Stimulated activated CD8-positive, alpha-beta memory T cell treated with anti-CD3 and anti-CD28 coated beads, Interleukin-4, amount 100 ng/mL, for 1 hour (primary cell): ENCODE measurements around the gene TSPAN18.

Experiments
- DNase-seq, 2 donors: peaks; one replicate each; pipeline ENCODE4 v3.0.0-alpha.2; 2020; ENCODE audit warnings: low read depth in 2 of 2, low spot score in 1 of 2

The TSPAN18 gene

DNA sequence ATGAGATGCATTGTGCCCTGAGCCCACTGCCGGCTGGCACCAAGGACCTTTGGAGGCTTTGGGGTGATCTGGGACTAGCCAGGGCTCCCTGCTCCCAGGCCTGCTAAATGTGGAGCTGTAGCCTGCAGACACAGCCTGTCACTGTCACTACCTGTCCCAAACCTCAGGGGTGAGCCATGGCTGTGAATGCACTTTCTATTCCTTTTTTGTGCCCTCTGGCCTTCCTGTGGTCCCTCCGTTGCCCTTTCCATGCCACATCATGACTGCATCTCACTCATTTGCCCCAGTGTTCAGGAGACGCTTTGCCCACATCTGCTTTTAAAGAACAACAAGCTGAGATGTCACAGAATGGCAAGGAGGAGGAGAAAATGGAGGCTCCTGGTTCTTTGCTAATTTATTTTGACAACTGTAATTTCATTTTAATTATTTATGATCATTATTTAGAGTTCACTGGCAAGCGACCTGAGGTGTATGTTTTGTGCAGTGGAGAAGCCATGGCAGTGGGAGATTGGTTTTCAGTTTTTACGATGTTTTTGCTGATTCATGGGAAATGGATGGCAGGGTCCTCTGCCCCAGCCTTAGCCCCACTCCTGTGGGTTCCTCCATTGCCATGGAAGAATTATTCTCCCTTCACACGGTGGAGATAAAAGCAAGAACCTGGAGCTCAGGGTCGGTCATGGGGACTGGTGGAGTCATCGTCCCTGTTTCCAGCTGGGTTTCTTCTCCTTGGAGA is 69.2 kb downstream of the TSPAN18 start:
- DNase-seq = no peak

DNA sequence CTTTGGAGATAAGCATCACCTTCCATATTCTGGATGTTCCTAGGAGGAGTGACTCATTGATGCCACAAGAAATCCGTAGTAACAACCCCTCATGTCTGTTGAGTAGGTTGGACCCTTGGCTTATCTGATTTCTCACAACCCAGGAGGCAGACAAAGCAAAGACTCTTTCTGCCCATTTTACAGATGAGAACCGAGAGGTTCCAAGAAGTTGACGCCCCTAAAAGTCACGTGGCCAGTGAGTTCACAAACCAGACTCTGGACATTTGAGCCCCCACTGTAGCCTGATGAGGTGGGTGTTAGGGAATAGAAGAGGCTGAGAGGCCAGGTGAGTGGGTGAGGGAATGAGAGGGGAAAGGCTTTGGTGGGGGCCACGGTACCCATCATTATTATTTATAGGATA is 70.3 kb downstream of the TSPAN18 start:
- DNase-seq = no peak

DNA sequence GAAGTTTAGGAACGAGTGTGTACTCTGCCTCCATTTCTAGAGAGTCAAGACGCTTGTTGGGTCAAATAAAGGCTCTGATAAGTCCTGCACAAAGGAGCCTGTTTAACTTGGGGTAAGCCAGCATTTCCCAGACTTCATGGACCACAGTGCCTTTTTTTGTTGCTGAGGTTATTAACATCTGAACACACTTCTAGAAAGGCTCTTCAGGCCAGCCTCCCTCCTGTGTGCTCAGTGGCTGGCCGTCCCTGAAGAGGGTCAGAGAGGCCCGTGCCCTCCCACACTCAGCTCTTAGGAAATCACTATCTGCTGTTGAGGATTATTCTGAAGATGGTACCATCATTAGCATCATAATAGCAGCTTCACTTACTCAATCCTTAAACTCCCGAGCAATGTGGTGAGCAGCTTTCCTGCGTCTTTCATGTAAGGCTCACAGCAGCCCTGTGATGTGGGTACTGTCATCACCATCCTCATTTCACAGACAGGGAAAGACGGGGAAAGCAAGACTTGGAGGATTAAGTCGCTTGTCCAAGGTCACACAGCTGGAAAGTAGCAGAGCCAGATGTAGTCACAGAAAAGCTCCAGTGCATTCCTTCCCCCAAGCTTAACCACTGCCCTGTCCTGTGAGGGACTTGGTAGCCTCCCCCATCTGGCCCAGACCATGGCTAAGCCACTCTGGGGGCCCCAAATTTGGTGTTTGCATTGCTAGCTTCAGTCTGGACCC is 71.3 kb downstream of the TSPAN18 start:
- no peak for DNase-seq

DNA sequence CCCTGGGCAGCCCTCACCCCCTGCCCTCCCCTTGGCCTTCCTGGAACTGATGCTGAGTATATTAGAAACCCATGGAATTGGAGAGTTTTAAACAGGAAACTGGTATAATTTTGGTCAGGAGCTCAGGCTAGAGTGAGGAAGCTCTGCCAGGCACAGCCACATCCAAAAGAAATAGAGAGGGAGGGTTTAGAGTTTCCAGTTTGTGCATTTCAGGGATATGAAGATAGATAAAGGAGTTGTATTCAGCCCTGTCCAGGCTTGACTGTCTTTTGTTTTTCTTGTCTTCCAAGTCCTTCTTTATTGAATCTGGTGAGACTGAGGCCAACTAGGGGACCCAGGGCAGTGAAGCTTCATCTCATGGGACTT is 71.8 kb downstream of the TSPAN18 start:
- no peak for DNase-seq

DNA sequence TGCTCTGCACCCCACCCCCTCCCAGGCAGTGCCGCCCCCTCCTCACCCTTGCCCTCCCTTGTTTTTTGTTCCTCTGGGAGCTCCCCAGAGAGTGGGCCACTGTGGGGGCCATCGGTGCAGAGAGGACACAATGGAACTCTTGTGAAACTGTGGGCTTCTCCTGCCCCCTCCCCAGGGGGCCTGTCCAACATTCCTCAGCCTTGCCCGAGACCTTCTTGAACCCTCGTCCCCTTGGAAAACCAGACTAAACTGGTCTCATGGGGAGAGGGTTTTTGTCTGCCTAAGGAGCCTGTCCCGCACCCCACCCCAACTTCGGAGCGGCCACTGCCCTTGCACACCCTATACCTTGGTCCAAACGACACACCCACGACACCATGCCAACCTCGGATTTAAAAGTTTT is 72.2 kb downstream of the TSPAN18 start:
- no peak for DNase-seq

DNA sequence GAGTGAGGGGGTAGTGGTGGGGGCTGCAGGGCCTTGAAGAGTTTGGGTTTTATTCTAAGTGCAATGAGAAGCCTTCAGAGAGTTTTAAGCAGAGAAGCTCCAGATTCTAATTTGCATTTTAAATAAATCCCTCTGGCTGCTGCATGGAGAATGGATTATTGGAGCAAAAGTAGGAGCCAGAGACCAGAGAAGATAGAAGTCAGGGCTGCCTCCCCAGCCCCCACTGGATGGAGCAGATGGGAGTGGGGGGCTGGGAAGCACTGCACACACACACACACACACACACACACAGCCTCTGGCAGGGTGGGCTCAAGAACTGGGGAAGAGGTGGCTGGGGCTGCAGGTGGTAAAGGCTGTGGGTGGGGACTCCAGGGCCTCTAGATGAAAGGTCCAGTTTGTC is 75.6 kb downstream of the TSPAN18 start:
- no peak for DNase-seq

- no peak for DNase-seq
These were observed 76.2 kb downstream of the TSPAN18 start for GRCh38 chr11:44803009-44803408.

- no peak for DNase-seq
These were observed 78.0 kb downstream of the TSPAN18 start for GRCh38 chr11:44804449-44805437.

DNA sequence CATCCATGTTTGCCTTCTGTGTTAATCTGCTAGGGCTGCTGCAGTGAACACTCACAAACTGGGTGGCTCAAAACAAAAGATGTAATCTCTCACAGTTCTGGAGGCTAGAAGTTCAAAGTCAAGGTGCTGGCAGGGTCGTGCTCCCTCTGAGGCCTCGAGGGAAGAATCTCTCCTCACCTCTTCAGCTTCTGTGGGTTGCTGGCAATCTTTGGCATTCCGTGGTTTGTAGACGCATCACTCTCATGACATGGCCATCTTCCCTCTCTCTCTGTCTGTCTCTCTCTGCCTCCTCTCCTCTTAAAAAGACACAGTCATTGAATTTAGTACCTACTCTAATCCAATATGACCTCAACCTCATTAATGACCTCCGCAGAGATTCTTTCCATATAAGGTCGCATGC is 78.8 kb downstream of the TSPAN18 start:
- DNase-seq = no peak

GRCh38 chr11:44808053-44808753 is 81.4 kb downstream of the TSPAN18 start:
- DNase-seq = no peak

GRCh38 chr11:44809283-44809682 is 82.5 kb downstream of the TSPAN18 start:
- no peak for DNase-seq

DNA sequence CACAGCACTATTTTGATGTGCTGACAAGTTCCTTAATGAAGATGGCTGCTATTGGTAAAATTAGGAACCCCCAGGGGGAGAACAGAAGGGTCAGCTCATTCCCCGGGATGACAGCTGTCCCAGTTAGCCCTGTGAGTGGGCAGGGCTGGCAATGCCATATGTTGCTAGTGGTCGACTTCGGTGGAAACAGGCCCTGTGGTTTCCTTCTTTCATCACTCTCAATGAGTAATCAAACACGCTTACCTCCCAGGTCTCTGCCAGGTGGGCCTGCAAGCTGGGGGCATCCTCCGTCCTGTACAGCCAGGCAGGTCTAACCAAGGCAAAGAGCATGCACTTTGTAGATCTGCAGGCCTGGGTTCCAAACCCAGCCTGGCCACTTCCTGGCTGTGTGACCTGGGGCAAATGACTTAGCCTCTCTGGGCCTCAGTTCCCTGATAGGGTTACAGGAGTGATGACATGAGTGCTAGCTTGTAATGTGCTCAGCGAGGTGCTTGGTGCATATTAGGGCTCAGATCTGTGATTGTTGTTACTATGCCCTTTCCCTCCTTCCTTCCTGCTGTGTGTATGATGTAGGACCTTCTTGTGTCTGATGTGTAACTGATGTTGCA is 85.2 kb downstream of the TSPAN18 start:
- no peak for DNase-seq

GRCh38 chr11:44812971-44813370 is 86.2 kb downstream of the TSPAN18 start:
- DNase-seq = no peak

GRCh38 chr11:44813401-44813800 is 86.6 kb downstream of the TSPAN18 start:
- no peak for DNase-seq

- no peak for DNase-seq
These were observed 88.3 kb downstream of the TSPAN18 start for GRCh38 chr11:44814881-44815592.

- no peak for DNase-seq
These were observed 89.2 kb downstream of the TSPAN18 start for GRCh38 chr11:44815917-44816456.

DNA sequence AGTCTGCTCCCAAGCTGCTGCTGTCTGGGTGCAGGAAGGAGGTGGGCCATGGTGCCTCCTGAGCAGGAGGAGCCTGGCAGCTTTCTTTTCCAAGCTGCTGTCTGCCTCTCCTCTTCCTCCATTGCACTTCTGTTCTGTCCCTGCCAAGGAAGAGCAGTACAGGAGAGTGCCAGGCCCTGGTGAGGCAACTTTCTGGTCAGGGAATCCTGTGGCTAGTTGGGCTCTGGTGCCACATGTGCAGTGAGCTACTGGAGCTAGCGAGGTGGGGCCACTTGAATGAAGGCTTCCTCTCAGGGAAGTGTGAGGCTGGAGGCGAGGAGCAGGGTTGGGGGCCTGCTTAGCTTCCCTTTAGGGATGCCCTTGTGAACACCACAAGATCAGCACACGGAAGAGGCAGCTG is 90.0 kb downstream of the TSPAN18 start:
- DNase-seq = no peak

GRCh38 chr11:44817207-44817949 is 90.6 kb downstream of the TSPAN18 start:
- DNase-seq = no peak

DNA sequence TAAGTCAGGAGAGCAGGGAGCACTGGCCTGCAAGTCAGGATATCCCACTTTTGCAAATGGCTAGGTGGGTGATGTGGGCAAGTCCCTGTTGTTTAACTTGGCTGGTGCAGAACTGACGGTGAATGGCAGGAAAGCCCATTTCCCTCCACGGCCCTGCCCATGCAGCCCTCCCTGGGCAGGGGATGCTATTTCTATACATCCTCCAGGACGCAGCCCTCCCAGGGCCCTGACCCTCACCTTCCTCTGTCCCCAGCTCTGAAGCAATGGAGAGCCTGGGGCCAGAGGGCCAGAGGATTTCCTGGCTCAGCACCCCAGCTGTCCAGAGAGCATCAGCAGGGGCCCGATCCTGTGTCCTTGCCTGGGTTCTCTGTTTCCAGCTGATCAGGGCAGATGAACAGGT is 91.3 kb downstream of the TSPAN18 start:
- DNase-seq = no peak
